K562 (cell line): ENCODE data around the gene EIF3I. TPM values are rescaled to one million over a fixed set of nuclear protein-coding genes. Genes with fewer than 3 reads are reported as not detected.
A peak's percentile ranks its signal among the peaks of the same experiment; 100 is the strongest.

Experiments used
- AFF4 ChIP-seq: sonication (generic); formaldehyde crosslinking; IDR thresholded peaks from 2 replicates; pipeline ENCODE4 v1.8.0; 2023; ENCODE audit warnings: mild to moderate bottlenecking, missing genetic modification reagents
- BRD4 ChIP-seq: fragments of 200-600 bp; sonication (generic); IDR thresholded peaks from 2 replicates; pipeline ENCODE4 v1.6.1; 2017; ENCODE audit warnings: inconsistent platforms
- CCAR2 ChIP-seq: fragments of 200-400 bp; formaldehyde crosslinking; IDR thresholded peaks from 2 replicates; pipeline ENCODE4 v1.6.1; 2017; ENCODE audit warnings: mild to moderate bottlenecking, low read depth, low read length
- HNRNPK ChIP-seq: fragments of 200-400 bp; formaldehyde crosslinking; IDR thresholded peaks from one replicate; pipeline ENCODE4 v1.6.1; 2018; ENCODE audit warnings: mild to moderate bottlenecking, low read depth, low read length; ENCODE audit not compliant: poor library complexity, severe bottlenecking
- HNRNPUL1 ChIP-seq: fragments of 200-400 bp; formaldehyde crosslinking; IDR thresholded peaks from 2 replicates; pipeline ENCODE4 v1.6.1; 2017; ENCODE audit warnings: low read length
- NR2F6 ChIP-seq: fragments of 450-650 bp; formaldehyde crosslinking; IDR thresholded peaks from 2 replicates; pipeline ENCODE4 v1.4.0; 2020; ENCODE audit warnings: mild to moderate bottlenecking
- NR4A1 ChIP-seq, 2 experiments: fragments of 250-450 bp in 1 of 2; fragments of 450-650 bp in 1 of 2; sonication (Bioruptor Pico) in 1 of 2; IDR thresholded peaks; 2 replicates each; pipeline versions ENCODE4 v1.4.0 to v1.6.1; 2016 to 2020; ENCODE audit warnings: mild to moderate bottlenecking in 2 of 2, missing compliant biosample characterization in 1 of 2, missing genetic modification characterization in 1 of 2, moderate library complexity in 1 of 2
- PHB ChIP-seq: fragments of 250-450 bp; sonication (Bioruptor Pico); IDR thresholded peaks from 2 replicates; pipeline ENCODE4 v1.5.0; 2021
- PTRF ChIP-seq: fragments of 450-650 bp; IDR thresholded peaks from 2 replicates; pipeline ENCODE4 v1.6.1; 2016; ENCODE audit warnings: mild to moderate bottlenecking, missing genetic modification characterization, missing compliant biosample characterization
- RBBP5 ChIP-seq: fragments of 200-600 bp; sonication (generic); IDR thresholded peaks from 2 replicates; pipeline ENCODE4 v1.6.1; 2012; ENCODE audit warnings: borderline replicate concordance, mild to moderate bottlenecking, low read length, control low read depth, inconsistent platforms; ENCODE audit not compliant: insufficient read depth, poor library complexity, severe bottlenecking
- RCOR1 ChIP-seq, 2 experiments: IDR thresholded peaks; 2 replicates each; pipeline ENCODE4 v1.6.1; 2012; ENCODE audit warnings: low read depth in 2 of 2, low read length in 2 of 2, borderline replicate concordance in 1 of 2, improper control_type of control experiment in 1 of 2
- SRSF3 ChIP-seq: fragments of 200-400 bp; formaldehyde crosslinking; IDR thresholded peaks from 2 replicates; pipeline ENCODE4 v1.6.1; 2016; ENCODE audit warnings: mild to moderate bottlenecking, low read length, moderate library complexity; ENCODE audit not compliant: insufficient read depth
- TARDBP ChIP-seq: fragments of 450-650 bp; IDR thresholded peaks from 2 replicates; pipeline ENCODE4 v1.6.1; 2016
- ZBTB17 ChIP-seq: fragments of 450-650 bp; formaldehyde crosslinking; IDR thresholded peaks from 2 replicates; pipeline ENCODE4 v1.4.0; 2020; ENCODE audit warnings: mild to moderate bottlenecking
- ZBTB49 ChIP-seq: sonication (generic); formaldehyde crosslinking; IDR thresholded peaks from 2 replicates; pipeline ENCODE4 v1.8.0; 2022; ENCODE audit warnings: missing genetic modification reagents, mild to moderate bottlenecking, borderline replicate concordance
- ZNF23 ChIP-seq: fragments of 250-450 bp; sonication (Bioruptor Pico); IDR thresholded peaks from 2 replicates; pipeline ENCODE4 v1.4.0; 2020; ENCODE audit warnings: mild to moderate bottlenecking
- polyA plus RNA-seq, 8 experiments: library from polyadenylated mRNA; depleted of rRNA in 4 of 8; stranded (reverse) in 5 of 8; unstranded in 3 of 8; fragments of >200 nt; fragmentation: Nextera tagmentation in 2 of 8; fragmentation: Illumina TruSeq in 1 of 8; extraction: Ambion mirVana in 2 of 8; extraction: Trizol in 1 of 8; gene quantifications; 2 replicates each; pipeline versions ENCODE4 v1.2.1 to v1.2.3, GENCODE V29; 2011 to 2014; ENCODE audit warnings: inconsistent platforms in 1 of 8, missing spikeins in 1 of 8
- total RNA-seq, 7 experiments: library from RNA; depleted of rRNA in 6 of 7; stranded (reverse); fragments of >200 nt in 6 of 7; fragmentation: Illumina TruSeq in 2 of 7; extraction: Trizol in 2 of 7; gene quantifications; 2 replicates each; pipeline versions ENCODE4 v1.2.1 to v1.2.3, GENCODE V29; 2011 to 2021; ENCODE audit warnings: low replicate concordance in 1 of 7

EIF3I gene
- total and polyA plus RNA-seq, 9 of the 15 experiments (the other 6 are each of a cell fraction or from before 2014, with no cell fraction given), result 414 to 1,526 (median 635) TPM

- TF ChIP-seq AFF4 (CRISPR knock-in tag) (0 out of 2 replicates have a peak, but pooled peaks have one; percentile 49), ZNF23 (CRISPR knock-in tag) (no peak), PHB (no peak), SRSF3 (no peak), BRD4 (no peak), HNRNPUL1 (no peak), ZBTB49 (CRISPR knock-in tag) (no peak), PTRF (tag) (no peak), RCOR1 (IDR thresholded peaks at IDR 0.05; ENCODE audit: borderline replicate concordance in 1 of 2, low read depth in 2 of 2, low read length in 2 of 2) (0 out of 4 replicates have a peak, but pooled peaks of 1 of the 2 experiments have one; percentile 16), NR2F6 (no peak), RBBP5 (no peak), HNRNPK (no peak), CCAR2 (no peak), NR4A1 (CRISPR knock-in tag; IDR thresholded peaks at IDR 0.05) (no peak), NR4A1 (tag; IDR thresholded peaks at IDR 0.05) (no peak), ZBTB17 (CRISPR knock-in tag) (no peak), TARDBP (no peak)
Observed at GRCh38 chr1:32201011-32201855, 21.0 kb upstream of the EIF3I start (continued).
